GM21515 (cell line): ENCODE data around the gene BAIAP3.
A peak's percentile ranks its signal among the peaks of the same experiment; 100 is the strongest.

ENCODE experiments used
- ATAC-seq: cut with Tn5 transposase; IDR thresholded peaks from one replicate; pipeline ENCODE4 v1.9.1; 2021; ENCODE audit not compliant: unreplicated experiment

The BAIAP3 gene

DNA sequence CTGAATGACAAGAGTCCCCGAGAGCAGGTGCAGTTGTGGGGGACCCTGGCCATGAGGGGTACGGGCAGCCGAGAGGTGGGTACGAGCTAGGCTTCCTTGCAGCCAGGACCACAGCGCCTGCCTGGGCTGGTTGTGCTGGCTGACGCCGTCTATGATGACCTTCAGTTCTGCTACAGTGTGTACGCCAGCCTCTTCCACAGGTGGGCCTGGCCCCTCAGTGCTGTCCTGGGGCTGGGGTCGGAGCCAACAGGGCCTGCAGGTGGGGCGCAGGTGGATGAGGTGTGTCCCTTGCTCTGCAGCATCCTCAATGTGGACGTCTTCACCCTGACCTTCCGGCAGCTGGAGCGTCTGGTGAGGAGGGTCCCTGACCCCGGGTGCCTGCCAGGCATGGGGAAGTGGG lies 11.1 kb downstream of the BAIAP3 start:
- ATAC-seq = no peak

DNA sequence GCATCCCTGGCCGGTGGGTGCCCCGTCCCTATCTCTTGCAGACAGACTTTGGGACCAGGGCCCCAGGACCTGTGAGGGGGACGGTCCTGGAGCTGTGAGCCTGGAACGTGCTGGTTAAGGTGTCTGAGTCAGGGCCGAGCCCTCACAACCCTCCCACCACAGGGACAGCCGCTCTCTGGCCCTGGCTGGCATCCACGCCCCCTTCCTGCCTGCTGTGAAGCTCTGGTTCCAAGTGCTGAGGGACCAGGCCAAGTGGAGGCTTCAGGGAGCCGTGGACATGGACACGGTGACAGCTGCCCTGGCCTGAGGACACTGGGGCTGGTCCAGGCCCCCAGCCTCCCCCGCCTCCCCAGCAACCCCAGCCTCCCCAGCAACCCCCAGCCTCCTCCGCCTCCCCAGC lies 11.6 kb downstream of the BAIAP3 start:
- no peak for ATAC-seq

DNA sequence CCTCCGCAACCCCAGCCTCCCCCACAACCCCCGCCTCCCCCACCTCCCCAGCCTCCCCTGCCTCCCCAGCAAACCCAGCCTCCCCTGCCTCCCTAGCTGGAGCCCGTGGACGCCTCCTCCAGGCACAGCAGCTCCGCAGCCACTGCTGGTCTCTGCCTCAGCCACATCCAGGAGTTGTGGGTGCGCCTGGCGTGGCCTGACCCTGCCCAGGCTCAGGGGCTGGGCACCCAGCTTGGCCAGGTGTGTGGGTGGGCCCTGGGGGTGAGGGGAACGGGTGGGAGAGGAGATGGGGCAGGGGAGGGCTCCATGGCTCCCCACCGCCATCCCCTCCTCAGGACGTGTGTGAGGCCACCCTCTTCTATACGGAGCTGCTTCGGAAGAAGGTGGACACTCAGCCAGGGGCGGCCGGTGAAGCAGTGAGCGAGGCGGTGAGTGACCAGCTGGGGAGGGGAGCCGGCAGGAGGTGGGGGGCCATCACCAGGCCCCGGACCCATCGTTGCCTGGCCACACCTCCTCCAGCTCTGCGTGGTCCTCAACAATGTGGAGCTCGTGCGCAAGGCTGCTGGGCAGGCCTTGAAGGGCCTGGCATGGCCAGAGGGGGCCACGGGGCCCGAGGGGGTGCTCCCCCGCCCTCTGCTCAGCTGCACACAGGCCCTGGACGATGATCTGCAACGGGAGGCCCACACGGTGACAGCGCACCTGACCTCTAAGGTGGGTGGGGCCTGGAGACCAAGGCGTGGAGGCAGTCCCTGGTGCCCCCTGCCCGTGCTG lies 12.4 kb downstream of the BAIAP3 start:
- ATAC-seq = no peak

DNA sequence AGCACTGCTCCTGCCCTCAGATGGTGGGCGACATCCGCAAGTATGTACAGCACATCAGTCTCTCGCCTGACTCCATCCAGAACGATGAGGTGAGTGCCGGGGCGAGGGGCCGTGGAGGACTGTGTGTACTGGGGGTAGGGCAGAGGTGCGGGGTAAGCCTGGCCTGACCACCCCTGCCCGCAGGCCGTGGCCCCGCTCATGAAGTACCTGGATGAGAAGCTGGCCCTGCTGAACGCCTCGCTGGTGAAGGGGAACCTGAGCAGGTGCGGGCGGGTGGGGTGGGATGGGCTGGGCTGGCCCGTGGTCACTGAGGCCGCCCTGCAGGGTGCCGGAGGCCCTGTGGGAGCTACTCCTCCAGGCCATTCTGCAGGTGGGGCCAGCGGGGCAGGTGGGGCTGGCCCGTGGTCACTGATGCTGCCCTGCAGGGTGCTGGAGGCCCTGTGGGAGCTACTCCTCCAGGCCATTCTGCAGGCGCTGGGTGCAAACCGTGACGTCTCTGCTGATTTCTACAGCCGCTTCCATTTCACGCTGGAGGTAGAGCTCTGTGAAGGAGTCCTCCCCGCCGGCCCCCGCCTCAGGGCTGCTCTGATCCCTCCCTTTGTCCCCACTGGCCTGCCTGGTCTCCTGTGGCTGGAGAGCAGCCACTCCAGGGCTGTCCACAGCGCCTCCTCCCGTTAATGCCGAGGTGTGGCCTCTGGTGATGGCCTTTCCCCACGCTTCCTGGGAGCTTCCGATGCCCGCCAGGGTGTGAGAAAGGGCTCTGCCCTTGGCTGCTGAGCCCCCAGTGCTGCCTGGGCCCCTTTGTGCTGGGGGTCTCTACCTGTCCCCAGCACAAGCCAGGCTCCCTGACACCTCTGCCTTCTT lies 13.2 kb downstream of the BAIAP3 start:
- ATAC-seq = no peak

DNA sequence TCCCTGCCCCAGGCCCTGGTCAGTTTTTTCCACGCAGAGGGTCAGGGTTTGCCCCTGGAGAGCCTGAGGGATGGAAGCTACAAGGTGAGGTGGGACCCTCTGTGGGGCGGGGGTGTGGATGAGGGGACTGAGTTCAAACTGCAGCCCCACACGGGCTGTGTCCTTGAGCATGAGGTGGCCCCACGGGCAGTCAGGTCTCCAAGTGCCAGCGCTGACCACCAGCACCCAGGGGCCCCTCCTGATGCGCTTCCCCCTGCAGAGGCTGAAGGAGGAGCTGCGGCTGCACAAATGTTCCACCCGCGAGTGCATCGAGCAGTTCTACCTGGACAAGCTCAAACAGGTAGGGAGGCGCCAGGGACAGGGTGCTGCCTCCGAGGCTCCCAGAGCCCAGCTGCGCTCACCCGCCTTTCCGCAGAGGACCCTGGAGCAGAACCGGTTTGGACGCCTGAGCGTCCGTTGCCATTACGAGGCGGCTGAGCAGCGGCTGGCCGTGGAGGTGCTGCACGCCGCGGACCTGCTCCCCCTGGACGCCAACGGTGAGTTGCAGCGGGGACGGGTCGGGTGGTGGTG lies 13.9 kb downstream of the BAIAP3 start:
- no peak for ATAC-seq

DNA sequence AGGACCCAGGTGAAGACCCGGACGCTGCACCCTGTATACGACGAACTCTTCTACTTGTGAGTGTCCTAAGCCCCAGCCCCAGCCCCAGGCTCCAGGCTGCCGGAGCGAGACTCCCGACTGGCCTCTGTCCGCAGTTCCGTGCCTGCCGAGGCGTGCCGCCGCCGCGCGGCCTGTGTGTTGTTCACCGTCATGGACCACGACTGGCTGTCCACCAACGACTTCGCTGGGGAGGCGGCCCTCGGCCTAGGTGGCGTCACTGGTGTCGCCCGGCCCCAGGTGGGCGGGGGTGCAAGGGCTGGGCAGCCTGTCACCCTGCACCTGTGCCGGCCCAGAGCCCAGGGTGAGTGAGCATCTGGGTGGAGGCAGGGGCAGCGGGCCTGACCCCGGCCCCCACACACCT lies 14.5 kb downstream of the BAIAP3 start:
- no peak for ATAC-seq

DNA sequence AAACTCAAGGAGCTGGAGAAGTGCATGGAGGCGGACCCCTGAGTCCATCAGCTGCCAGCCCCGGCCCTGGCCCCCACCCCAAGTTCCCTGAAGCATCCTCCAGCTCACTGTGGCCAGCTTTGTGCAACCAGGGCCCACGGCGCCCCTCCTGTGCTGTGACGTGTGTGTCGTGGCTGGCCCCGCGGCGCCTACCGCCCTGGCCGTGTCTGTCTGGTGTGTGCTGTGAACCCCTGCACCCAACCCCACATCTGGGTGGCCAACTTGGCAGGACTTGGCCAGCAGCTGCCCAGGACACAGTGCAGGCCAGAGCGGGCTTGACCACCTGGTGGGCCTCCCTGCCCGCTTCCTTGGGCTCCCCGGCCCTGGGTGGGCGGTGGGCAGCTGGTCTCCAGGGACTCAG lies 15.0 kb downstream of the BAIAP3 start:
- no peak for ATAC-seq

DNA sequence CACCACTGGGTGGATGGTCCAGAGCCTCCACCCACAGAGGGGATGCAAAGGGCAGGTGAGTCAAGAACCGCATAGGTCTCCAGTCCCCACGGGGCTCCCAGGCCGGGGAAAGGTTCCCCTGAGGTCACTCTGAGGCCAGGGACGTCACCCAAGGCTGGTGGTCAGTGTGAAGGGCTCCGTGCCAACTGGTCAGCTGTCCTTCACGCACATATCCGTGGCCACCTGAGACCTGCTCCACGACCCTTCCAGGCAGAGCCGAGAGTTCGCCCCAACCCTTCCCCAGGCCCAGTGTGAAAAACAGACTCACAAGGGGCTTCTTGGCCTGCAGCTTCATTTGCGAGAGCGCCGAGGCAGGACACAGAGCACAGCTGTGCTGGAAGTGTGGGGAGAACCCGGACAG lies 15.5 kb downstream of the BAIAP3 start:
- no peak for ATAC-seq

DNA sequence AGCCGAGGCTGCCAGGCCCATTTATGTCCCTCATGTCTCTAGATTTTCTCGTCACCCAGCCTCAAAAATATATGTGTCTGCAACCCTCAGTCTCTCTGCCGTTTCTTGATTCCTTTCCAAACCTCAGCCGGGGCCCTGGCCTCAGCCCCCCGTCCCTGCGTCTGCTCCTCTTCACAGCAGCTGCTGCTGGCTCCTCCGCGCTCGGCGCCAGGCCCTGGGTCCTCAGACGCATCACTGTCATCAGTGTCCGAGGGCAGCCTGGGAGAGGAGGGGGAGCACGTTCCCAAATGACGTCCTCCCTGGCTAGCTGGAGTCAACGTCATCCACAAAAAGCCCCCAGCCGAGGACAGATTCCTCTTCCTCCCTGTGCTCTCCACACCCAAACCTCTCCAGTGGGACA lies 15.9 kb downstream of the BAIAP3 start:
- ATAC-seq = no peak

DNA sequence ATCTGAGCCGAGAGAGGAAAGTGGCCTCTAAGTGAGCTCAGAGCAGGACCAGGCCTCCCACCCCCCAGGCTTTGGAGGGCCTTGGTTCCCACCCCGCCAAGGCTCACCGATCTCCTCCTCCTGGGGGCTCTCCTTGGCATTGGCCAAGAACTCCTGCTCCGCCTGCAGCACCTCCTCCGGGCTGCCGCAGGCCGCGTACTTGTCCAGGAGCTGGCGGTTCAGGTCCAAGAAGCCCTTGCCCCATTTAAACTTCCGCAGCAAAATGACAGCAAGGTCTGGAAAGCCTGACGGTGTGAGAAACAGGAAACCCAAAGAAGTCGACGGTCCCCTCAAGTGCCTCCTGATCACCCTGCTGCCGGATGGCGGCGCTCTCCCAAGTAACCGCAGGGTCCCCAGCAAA lies 16.5 kb downstream of the BAIAP3 start:
- no peak for ATAC-seq

DNA sequence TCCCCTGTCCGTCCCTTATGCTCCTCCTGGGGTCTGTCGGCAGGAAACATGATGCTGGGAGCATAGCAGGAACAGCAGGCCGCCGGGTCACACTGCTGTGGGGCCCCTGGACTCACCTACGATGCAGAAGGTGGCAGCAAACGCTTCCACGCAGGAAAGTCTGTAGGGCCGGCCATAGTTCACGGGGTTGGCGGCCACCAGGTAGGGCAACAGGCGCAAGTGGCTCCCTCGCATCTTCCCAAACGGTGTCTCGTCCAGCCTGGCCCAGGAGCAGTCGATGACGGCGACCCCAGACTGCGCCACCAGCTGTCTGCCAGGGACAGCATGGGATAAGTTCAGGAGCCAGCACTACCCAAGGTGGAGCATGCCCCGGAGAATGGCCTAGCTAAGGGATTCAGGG lies 17.2 kb downstream of the BAIAP3 start:
- no peak for ATAC-seq

DNA sequence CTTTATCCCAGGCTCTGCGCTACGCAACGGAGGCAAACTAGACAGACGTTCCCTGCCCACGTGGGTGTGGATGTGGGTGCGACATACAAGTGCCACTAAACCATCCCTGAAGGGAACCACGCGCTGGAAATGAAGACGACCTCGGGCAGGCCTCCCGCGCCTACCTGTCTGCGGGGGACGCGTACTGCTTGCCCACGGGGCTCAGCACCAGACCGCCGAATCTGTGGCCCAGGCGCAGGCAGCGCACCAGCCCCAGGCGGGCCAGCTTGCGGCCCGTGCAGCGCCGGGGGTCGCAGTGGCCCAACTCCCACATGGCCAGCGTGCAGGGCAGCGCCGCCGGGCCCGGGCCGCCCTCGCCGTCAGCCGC lies 17.8 kb downstream of the BAIAP3 start:
- ATAC-seq = peak; percentile 10

DNA sequence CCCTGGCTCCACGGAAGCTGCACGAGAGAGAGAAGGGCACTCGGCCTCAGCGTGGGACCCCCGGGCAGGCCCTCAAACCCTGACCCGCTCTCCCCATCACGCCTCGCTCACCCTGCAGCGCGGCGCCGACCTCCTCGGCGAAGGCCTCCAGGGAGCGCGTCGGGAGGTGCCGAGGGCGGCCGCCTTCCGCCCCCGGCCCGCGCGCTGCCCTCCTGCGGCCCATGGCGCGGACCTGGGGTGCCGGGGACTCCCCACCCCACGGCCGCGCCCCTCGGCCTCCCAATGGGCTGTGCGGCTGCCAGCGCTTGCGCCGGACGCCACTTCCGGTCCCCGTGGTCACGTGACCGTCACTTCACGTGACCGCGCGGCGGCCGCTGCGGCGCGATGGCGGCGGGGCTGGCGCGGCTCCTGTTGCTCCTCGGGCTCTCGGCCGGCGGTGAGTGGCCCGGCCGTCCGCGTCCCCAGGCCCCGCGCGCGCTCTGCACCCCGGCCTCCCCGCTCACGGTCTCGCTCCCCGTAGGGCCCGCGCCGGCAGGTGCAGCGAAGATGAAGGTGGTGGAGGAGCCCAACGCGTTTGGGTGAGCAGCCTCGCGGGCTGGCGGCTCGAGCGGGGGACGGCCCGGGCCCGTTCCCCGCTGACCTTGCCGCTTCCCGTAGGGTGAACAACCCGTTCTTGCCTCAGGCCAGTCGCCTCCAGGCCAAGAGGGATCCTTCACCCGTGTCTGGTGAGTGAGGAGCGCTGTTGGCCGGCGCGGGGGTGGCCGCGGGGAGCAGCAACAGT lies 18.3 kb downstream of the BAIAP3 start, which contains the start of the genes GNPTG and TSR3:
Gene GNPTG, plus strand, starts transcription at position 350 of the 781 bp plus-strand sequence. Its CDS starts 35 bp downstream, at position 385.
Gene TSR3, minus strand, starts transcription at position 297 of the 781 bp plus-strand sequence. Its CDS starts 74 bp downstream, at position 223.
- ATAC-seq = peak; percentile 53

DNA sequence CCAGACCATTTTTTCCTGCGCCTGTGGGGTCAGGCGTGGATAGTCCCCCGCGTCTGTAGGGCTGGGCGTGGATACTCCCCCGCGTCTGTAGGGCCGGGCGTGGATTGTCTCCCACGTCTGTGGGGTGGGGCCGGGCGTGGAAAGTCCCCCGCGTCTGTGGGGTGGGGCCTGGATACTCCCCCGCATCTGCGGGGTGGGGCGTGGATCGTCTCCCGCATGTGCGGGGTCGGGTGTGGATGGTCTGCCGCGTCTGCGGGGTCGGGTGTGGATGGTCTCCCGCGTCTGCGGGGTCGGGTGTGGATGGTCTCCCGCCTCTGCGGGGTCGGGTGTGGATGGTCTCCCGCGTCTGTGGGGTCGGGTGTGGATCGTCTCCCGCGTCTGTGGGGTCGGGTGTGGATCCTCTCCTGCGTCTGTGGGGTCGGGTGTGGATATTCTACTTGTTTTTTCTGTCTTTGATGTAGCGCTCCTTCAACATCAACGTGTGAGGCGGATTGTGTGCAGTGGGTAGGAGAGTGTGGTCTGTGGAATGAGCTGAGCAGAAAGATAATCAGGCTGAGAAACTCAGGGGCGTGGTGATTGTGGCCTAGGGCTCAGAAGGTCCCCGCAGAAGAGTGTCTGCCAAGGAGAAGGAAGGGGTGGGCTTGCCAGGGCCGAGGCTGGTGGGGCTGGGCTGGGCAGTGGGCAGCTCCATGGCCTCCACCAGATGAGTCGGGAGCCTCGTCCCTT lies 21.5 kb downstream of the BAIAP3 start:
- ATAC-seq = no peak

DNA sequence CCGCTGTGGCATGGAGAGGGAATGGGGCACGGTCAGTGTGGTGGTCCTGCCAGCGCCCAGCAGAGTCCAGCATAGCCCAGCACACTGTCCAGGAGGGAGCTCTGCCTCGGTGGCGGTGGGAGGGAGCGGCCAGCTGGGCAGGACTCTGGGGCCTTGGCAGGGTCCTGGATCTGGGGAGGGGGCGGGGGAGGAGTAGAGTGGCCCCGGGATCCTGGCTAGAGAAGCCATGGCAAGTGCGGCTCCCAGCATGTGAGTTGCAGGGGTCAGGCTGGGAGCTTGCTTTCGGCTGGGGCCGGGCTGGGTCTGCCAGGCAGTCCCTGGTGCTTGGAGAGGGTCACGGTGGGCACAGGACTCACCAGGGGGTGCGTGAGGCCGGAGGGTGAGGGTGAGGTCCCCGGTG lies 22.1 kb downstream of the BAIAP3 start:
- ATAC-seq = no peak

DNA sequence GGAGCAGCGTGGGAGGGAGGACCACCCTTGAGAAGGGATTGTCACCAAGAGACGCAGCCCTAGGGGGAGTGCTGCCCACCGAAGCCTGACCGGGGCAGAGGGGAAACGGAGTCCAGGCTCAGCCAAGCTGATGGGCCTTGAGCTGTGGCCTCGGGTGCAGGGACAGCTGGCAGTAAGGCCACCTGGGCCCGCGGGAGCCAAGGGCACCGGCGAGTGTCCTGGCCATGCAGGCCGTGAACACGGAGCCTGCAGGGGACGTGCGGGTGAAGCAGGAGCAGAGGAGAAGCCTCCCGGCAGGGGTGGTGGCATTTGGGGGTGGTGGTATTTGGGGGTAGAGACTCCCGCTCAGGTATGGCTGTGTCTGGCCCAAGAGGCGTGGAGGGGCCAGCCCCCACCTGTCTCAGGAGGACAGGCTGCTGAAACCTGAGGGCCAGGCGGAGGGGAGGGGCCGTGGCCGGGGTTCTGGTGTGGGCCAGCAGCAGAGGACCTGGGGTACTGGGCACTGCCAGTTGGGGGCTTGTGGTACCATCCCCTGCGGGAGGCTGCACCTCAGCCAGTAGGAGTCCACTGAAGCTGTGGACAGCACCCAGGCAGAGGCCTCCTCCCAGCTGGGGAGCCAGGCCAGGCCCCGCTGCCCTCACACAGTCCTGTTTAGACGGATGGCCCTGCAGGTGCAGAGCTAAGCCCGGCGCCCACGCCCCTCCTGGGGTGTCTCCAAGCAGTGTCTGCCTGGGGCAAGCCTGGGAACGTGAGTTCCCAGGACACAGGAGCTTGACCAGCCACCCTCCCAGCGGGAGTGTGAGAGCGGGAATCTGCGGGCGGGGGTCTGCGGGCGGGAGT lies 22.8 kb downstream of the BAIAP3 start:
- ATAC-seq = no peak

DNA sequence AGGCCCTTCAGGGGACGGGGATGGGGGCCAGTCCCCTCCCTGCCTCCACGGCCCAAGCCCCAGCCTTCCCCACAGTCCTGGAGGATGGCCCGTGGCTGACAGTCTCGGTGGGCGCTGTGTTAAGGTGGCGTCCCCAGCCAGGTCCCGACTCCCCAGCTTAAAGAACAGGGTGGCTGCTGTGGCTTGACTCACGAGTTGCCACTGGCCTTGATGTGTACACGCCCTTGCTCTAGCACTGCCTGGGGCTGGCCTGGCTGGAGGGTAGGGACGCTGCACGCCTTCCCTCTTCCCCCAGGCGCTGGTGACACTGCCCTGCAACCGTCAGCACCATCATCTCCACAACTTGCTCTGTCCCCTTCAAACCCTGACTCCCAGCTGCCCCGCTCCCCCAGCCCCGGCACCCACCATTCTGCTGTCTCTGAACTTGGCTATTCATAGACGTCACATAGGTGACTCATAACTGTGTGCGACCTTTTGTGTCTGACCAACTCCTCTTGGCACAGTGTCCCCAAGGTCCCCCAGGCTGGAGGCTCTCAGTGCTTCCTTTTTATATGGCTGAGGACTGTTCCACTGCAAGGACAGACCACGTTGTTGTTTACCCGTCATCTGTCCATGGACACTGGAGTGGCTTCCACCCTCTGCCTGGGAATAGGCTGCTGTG lies 24.6 kb downstream of the BAIAP3 start:
- no peak for ATAC-seq

DNA sequence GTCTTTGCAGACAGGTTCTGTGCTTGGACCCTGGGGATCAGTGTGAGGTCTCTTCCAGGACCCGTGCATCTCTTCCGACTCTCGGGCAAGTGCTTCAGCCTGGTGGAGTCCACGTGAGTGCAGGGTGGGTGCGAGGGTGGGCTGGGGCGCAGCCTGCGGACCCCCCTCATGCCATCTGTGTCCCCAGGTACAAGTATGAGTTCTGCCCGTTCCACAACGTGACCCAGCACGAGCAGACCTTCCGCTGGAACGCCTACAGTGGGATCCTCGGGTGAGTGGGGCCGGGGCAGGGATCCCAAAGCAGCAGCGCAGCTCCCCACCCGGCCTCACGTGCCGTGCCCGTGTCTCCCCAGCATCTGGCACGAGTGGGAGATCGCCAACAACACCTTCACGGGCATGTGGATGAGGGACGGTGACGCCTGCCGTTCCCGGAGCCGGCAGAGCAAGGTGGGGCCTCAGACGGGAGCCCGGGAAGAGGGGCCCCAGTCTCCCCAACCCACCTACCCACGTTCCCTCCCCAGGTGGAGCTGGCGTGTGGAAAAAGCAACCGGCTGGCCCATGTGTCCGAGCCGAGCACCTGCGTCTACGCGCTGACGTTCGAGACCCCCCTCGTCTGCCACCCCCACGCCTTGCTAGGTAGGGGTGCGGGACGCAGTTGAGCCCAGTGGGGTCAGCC lies 28.4 kb downstream of the BAIAP3 start:
- ATAC-seq = no peak
